ENCODE data around the gene HSD17B13.

The HSD17B13 gene

GRCh38 chr4:87281603-87282002 lies 41.1 kb downstream of the HSD17B13 start:
- TF ChIP-seq POLR2A (IDR thresholded peaks at IDR 0.05; ENCODE audit: low read depth, low read length) (no peak), POLR2AphosphoS5 (IDR thresholded peaks at IDR 0.05; ENCODE audit: low read depth, low read length) (no peak), TAF1 (IDR thresholded peaks at IDR 0.05; ENCODE audit: borderline replicate concordance, low read depth, low read length) (no peak)
- DNase-seq (ENCODE audit: insufficient read length) (no peak), FAIRE-seq (no peak)

GRCh38 chr4:87278335-87278794 lies 44.3 kb downstream of the HSD17B13 start:
- TF ChIP-seq POLR2AphosphoS5 (IDR thresholded peaks at IDR 0.05; ENCODE audit: low read depth, low read length), result no peak
- no peak for FAIRE-seq
- DNase-seq (ENCODE audit: insufficient read length), result no peak

DNA sequence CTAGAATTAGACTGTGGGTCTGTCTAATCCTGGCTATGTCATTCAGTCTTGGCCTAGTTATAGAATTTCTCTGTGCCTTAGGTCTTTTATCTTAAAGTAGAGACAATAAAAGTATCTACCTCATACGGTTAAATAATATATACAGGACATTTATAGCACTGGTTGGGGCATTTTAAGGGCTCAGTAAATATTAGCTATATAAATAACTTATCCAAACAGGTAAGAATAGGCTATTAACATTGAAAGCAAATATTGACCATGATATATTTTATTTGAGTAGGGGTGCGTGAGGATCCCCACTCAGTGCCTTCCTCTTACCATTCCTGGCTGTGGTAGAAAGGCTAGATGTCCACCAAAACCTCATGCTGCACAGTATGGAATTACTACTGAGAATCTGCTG lies 47.4 kb downstream of the HSD17B13 start:
- FAIRE-seq, result no peak
- TF ChIP-seq POLR2A (IDR thresholded peaks at IDR 0.05; ENCODE audit: low read depth, low read length) (no peak), POLR2AphosphoS5 (IDR thresholded peaks at IDR 0.05; ENCODE audit: low read depth, low read length) (no peak), TAF1 (IDR thresholded peaks at IDR 0.05; ENCODE audit: borderline replicate concordance, low read depth, low read length) (no peak)
- no peak for DNase-seq (ENCODE audit: insufficient read length)

GRCh38 chr4:87274803-87275202 lies 47.9 kb downstream of the HSD17B13 start:
- TF ChIP-seq POLR2AphosphoS5 (IDR thresholded peaks at IDR 0.05; ENCODE audit: low read depth, low read length), result no peak
- no peak for TF ChIP-seq TAF1 (IDR thresholded peaks at IDR 0.05; ENCODE audit: borderline replicate concordance, low read depth, low read length)
- no peak for TF ChIP-seq POLR2A (IDR thresholded peaks at IDR 0.05; ENCODE audit: low read depth, low read length)
- FAIRE-seq, result no peak
- no peak for DNase-seq (ENCODE audit: insufficient read length)

DNA sequence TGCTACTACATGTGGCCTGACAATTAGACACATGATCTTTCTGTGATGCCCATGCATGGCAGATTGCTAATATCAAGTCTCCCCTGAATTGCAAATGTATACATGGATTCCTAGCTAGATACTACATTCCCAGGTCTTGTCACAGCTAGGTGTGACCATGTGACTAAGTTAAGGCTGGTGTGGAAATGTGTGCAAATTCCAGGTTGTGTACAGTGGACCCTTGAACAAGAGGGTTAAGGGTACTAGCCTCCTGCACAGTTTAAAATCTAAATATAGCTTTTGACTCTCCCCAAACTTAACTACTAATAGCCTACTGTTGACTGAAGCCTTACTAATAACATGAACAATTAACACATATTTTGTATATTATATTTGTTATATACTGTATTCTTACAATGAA lies 48.4 kb downstream of the HSD17B13 start:
- TF ChIP-seq POLR2A (IDR thresholded peaks at IDR 0.05; ENCODE audit: low read depth, low read length), result no peak
- no peak for TF ChIP-seq TAF1 (IDR thresholded peaks at IDR 0.05; ENCODE audit: borderline replicate concordance, low read depth, low read length)
- no peak for TF ChIP-seq POLR2AphosphoS5 (IDR thresholded peaks at IDR 0.05; ENCODE audit: low read depth, low read length)
- FAIRE-seq, result no peak
- no peak for DNase-seq (ENCODE audit: insufficient read length)

GRCh38 chr4:87270825-87271224 lies 51.9 kb downstream of the HSD17B13 start:
- DNase-seq (ENCODE audit: insufficient read length) (no peak), FAIRE-seq (no peak)
- TF ChIP-seq POLR2A (IDR thresholded peaks at IDR 0.05; ENCODE audit: low read depth, low read length) (no peak), POLR2AphosphoS5 (IDR thresholded peaks at IDR 0.05; ENCODE audit: low read depth, low read length) (no peak), TAF1 (IDR thresholded peaks at IDR 0.05; ENCODE audit: borderline replicate concordance, low read depth, low read length) (no peak)

GRCh38 chr4:87270144-87270543 lies 52.5 kb downstream of the HSD17B13 start:
- DNase-seq (ENCODE audit: insufficient read length) (no peak), FAIRE-seq (no peak)
- TF ChIP-seq POLR2AphosphoS5 (IDR thresholded peaks at IDR 0.05; ENCODE audit: low read depth, low read length), result no peak
- TF ChIP-seq TAF1 (IDR thresholded peaks at IDR 0.05; ENCODE audit: borderline replicate concordance, low read depth, low read length), result no peak
- TF ChIP-seq POLR2A (IDR thresholded peaks at IDR 0.05; ENCODE audit: low read depth, low read length), result no peak

GRCh38 chr4:87268411-87268810 lies 54.3 kb downstream of the HSD17B13 start:
- FAIRE-seq, result no peak
- no peak for DNase-seq (ENCODE audit: insufficient read length)
- TF ChIP-seq TAF1 (IDR thresholded peaks at IDR 0.05; ENCODE audit: borderline replicate concordance, low read depth, low read length) (no peak), POLR2AphosphoS5 (IDR thresholded peaks at IDR 0.05; ENCODE audit: low read depth, low read length) (no peak), POLR2A (IDR thresholded peaks at IDR 0.05; ENCODE audit: low read depth, low read length) (no peak)

GRCh38 chr4:87266986-87267385 lies 55.7 kb downstream of the HSD17B13 start:
- FAIRE-seq (no peak), DNase-seq (ENCODE audit: insufficient read length) (no peak)
- no peak for TF ChIP-seq POLR2A (IDR thresholded peaks at IDR 0.05; ENCODE audit: low read depth, low read length)
- no peak for TF ChIP-seq TAF1 (IDR thresholded peaks at IDR 0.05; ENCODE audit: borderline replicate concordance, low read depth, low read length)
- TF ChIP-seq POLR2AphosphoS5 (IDR thresholded peaks at IDR 0.05; ENCODE audit: low read depth, low read length), result no peak

- no peak for FAIRE-seq
- DNase-seq (ENCODE audit: insufficient read length), result no peak
- no peak for TF ChIP-seq POLR2AphosphoS5 (IDR thresholded peaks at IDR 0.05; ENCODE audit: low read depth, low read length)
- no peak for TF ChIP-seq TAF1 (IDR thresholded peaks at IDR 0.05; ENCODE audit: borderline replicate concordance, low read depth, low read length)
- no peak for TF ChIP-seq POLR2A (IDR thresholded peaks at IDR 0.05; ENCODE audit: low read depth, low read length)
Measured at GRCh38 chr4:87262886-87263285, 59.8 kb downstream of the HSD17B13 start.

DNA sequence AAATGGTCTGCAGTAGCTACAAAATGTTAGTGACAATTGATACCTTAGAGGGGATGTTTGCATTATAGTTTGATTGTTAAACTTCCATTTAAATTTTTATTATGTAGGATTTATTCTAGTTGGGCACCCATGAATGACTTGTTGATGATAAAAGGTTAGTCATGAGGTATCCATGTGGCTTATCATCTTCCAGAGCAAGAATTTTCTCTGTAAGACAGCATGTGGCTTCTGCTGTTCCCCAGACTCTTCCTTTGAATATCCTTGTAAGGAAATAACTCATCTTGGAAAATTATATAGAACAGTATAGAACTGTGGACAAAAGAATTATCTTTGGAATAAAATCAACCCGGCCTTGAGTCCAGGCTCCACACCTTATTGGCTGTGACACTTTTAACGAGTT lies 62.2 kb downstream of the HSD17B13 start:
- DNase-seq (ENCODE audit: insufficient read length) (no peak), FAIRE-seq (no peak)
- TF ChIP-seq TAF1 (IDR thresholded peaks at IDR 0.05; ENCODE audit: borderline replicate concordance, low read depth, low read length) (no peak), POLR2A (IDR thresholded peaks at IDR 0.05; ENCODE audit: low read depth, low read length) (no peak), POLR2AphosphoS5 (IDR thresholded peaks at IDR 0.05; ENCODE audit: low read depth, low read length) (no peak)

GRCh38 chr4:87258677-87259076 lies 64.0 kb downstream of the HSD17B13 start:
- FAIRE-seq (no peak), DNase-seq (ENCODE audit: insufficient read length) (no peak)
- TF ChIP-seq POLR2A (IDR thresholded peaks at IDR 0.05; ENCODE audit: low read depth, low read length) (no peak), POLR2AphosphoS5 (IDR thresholded peaks at IDR 0.05; ENCODE audit: low read depth, low read length) (no peak), TAF1 (IDR thresholded peaks at IDR 0.05; ENCODE audit: borderline replicate concordance, low read depth, low read length) (no peak)

GRCh38 chr4:87257523-87257922 lies 65.2 kb downstream of the HSD17B13 start:
- DNase-seq (ENCODE audit: insufficient read length) (no peak), FAIRE-seq (no peak)
- TF ChIP-seq POLR2A (IDR thresholded peaks at IDR 0.05; ENCODE audit: low read depth, low read length), result no peak
- no peak for TF ChIP-seq TAF1 (IDR thresholded peaks at IDR 0.05; ENCODE audit: borderline replicate concordance, low read depth, low read length)
- TF ChIP-seq POLR2AphosphoS5 (IDR thresholded peaks at IDR 0.05; ENCODE audit: low read depth, low read length), result no peak

All from GM12892 (cell line).